ENCODE results near the gene FOLR1. TPM values are rescaled to one million over a fixed set of nuclear protein-coding genes. Genes with fewer than 3 reads are reported as not detected.

FOLR1 gene
- total and polyA plus RNA-seq, 10 of the 15 experiments (the other 5 are each of a cell fraction or from before 2014, with no cell fraction given) = not detected

- TF ChIP-seq ZBTB4 (CRISPR knock-in tag; IDR thresholded peaks at IDR 0.05) = no peak
- TF ChIP-seq RBBP5 (conservative IDR thresholded peaks at IDR 0.05) = no peak
- no peak for TF ChIP-seq ELK1 (IDR thresholded peaks at IDR 0.05; ENCODE audit: low read depth, low read length)
- no peak for TF ChIP-seq RFX5 (IDR thresholded peaks at IDR 0.05; ENCODE audit: low read depth, low read length)
- TF ChIP-seq NR2C2 (IDR thresholded peaks at IDR 0.05; ENCODE audit: borderline replicate concordance, control insufficient read depth, insufficient read length, low read depth) = no peak
- no peak for TF ChIP-seq TCF12 (IDR thresholded peaks at IDR 0.05; ENCODE audit: low read depth, low read length)
Observed at GRCh38 chr11:72188267-72188666, 3.7 kb upstream of the FOLR1 start (continued).

GRCh38 chr11:72189455-72190250 is 2.3 kb upstream of the FOLR1 start:
- 20% methylated on average over 3 of the region's 3 CpGs for WGBS (ENCODE audit: insufficient coverage, insufficient replicate concordance, low lambda C conversion rate, missing lambda C conversion rate)
- no peak overlapping the region for H3K27ac ChIP-seq (ENCODE audit: control insufficient read depth, insufficient read depth)
- no peak for ATAC-seq
- H3K36me3 ChIP-seq (ENCODE audit: control insufficient read depth in 2 of 2, insufficient read depth in 2 of 2, low read length in 1 of 2) = no peaks in the 10 kb centered on the region
- no peaks in the 10 kb centered on the region for H3K9me3 ChIP-seq (replicated peaks; ENCODE audit: control insufficient read depth, insufficient read depth, low read length)
- no peaks in the 10 kb centered on the region for H4K20me1 ChIP-seq (ENCODE audit: control insufficient read depth, insufficient read depth)
- CTCF ChIA-PET = interaction anchor here (0.7 to 2.5 kb wide), 5 partner anchors 23 to 241 kb away, joined by 3 to 8 read pairs (median 4); no protein-coding TSS in a partner anchor
- H3K4me3 ChIP-seq = no peak overlapping the region
- no peak overlapping the region for H3K9ac ChIP-seq (ENCODE audit: control insufficient read depth, insufficient read depth, low read length)
- intact Hi-C loops (cut with micrococcal nuclease; ENCODE audit: unreplicated experiment) (no loop called here), in situ Hi-C loops (cut with MboI) (no loop called here)
- POLR2A ChIA-PET = no interaction called here
- RAD21 ChIA-PET (ENCODE audit: unreplicated experiment) = no interaction called here
- H2AFZ ChIP-seq (ENCODE audit: control insufficient read depth, low read depth, low read length) = no peak overlapping the region
- no peaks in the 10 kb centered on the region for H3K4me1 ChIP-seq (ENCODE audit: control insufficient read depth, insufficient read depth, low read length)
- SMC1A ChIA-PET (ENCODE audit: uncharacterized antibody, unreplicated experiment) = interaction anchor here (0.9 to 1.6 kb wide), 4 partner anchors 19 to 241 kb away, joined by 3 to 4 read pairs (median 4); no protein-coding TSS in a partner anchor
- TF ChIP-seq ZBTB11 (CRISPR knock-in tag; IDR thresholded peaks at IDR 0.05) (no peak), PAX8 (IDR thresholded peaks at IDR 0.05) (no peak), FOS (IDR thresholded peaks at IDR 0.05; ENCODE audit: borderline replicate concordance, extremely low read depth, insufficient read length) (no peak)
- no peak for FAIRE-seq
- no peaks in the 10 kb centered on the region for H3K27me3 ChIP-seq (replicated peaks in 1 of 2; ENCODE audit: control insufficient read depth in 2 of 2, insufficient read depth in 2 of 2, low read length in 1 of 2)
- BruUV-seq (replicated peaks) = no TSS peak
- no peak for DNase-seq (ENCODE audit: low read depth, low spot score)
- H3K4me2 ChIP-seq (ENCODE audit: control insufficient read depth, insufficient read depth) = no peak overlapping the region
- no peaks in the 10 kb centered on the region for H3K79me2 ChIP-seq (ENCODE audit: control insufficient read depth, insufficient read depth, low read length)
